Activated T-cell treated with anti-CD3 and anti-CD28 coated beads, Interleukin-2, amount 50 U/mL, for 48 hours (primary cell): ENCODE measurements around the gene C19orf44.
A peak's percentile ranks its signal among the peaks of the same experiment; 100 is the strongest.
"Not testable (repeated sequence)": the region's sequence is repeated elsewhere in the genome, so short reads cannot be mapped to it uniquely, and the experiment has no call there.

ENCODE experiments used
- DNase-seq, 2 experiments: peaks; one replicate each; pipeline ENCODE4 v3.0.0-alpha.2; 2020

Gene C19orf44

DNA sequence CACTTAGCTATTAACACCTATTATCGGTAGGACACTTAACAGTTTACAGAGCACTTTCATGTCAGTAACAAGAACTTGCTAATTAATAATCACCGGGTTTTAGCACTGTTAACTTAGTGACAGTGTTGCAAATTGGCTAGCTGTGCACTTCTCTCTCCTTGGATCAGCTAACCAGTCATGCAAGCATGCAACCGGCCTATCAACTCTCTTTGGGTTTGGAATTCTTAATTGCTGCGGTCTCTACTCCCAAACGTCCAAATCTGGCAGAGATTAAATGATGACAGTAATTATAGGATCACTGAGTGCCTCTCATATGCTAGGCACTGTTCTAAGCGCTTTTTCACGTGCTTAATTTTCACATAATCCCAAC lies 25.7 kb upstream of the C19orf44 start:
- DNase-seq, result no peak

DNA sequence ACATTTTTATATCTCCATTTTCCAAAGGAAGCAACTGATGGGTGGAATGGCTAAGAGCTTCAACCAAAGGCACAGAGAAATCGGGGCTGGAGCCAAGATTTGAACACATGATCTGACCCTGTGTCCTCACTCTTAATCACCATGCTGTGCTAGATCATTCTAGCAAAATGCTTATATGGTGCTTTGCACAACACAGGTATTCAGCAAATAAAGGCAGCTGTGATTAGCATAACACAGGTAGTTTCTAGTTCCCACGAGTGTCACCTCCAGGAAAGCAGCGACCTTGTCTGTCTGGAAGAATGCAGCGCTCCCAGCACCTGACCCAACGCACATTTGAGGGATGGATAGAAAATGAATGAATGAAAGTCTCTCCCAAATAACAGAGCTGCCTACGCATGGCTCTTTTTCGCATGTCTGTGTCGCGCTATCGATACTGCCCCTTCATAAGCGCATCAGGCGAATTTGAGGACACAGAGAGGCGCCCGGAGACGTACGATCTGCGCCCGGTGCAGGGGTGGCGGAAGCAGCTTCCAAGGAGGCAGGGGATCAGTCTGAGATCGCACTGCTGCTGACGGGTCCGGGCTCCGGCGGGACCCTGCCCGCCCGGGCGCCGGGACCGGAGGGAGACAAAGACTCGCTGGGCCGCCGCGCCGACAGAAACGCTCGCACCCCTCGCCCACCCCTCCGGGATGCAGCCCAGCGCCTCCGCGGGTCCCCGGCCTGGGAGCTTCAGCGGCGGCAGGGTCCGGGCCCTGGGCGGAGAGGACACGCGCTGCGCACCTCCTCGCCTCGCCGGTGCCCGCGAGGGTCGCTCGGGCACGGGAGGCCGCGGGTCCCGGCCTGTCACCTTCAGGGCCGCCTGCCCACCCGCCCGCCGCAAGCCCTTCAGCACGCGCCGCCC lies 25.0 kb upstream of the C19orf44 start:
- peak; percentile 50 to 60 for DNase-seq

DNA sequence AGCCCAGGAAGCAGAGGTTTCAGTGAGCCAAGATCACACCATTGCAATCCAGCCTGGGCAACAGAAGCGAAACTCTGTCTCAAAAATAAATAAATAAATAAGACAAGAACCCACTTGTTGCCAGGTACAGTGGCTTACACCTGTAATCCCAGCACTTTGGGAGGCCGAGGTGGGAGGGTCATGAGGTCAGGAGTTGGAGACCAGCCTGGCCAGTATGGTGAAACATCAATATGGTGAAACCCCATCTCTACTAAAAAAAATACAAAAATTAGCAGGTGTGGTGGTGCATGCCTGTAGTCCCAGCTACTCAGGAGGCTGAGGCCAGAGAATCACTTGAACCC lies 23.7 kb upstream of the C19orf44 start:
- not testable (repeated sequence) for DNase-seq

GRCh38 chr19:16472992-16473391 lies 23.2 kb upstream of the C19orf44 start:
- no peak for DNase-seq

- DNase-seq, result no peak
These were observed 22.3 kb upstream of the C19orf44 start for GRCh38 chr19:16473875-16474392.

- no peak for DNase-seq
These were observed 19.8 kb upstream of the C19orf44 start for GRCh38 chr19:16476401-16476800.

DNA sequence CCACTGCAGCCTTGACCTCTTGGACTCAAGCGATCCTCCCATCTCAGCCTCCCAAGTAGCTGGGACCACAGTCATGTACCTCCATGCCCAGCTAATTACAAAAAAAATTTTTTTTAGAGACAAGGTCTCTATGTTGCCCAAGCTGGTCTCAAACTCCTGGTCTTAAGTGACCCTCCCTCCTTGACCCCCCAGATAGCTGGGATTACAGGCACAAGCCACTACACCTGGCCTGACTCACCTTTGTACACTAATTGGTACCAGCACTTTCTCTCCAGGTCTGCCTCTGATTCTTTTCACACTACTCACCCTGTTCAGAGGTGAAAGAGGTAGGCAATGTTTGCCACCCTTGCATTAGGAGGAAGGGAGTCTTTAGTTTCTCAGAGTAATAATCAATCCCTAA lies 18.9 kb upstream of the C19orf44 start:
- no peak for DNase-seq

GRCh38 chr19:16482745-16483144 lies 13.4 kb upstream of the C19orf44 start:
- DNase-seq, result no peak

DNA sequence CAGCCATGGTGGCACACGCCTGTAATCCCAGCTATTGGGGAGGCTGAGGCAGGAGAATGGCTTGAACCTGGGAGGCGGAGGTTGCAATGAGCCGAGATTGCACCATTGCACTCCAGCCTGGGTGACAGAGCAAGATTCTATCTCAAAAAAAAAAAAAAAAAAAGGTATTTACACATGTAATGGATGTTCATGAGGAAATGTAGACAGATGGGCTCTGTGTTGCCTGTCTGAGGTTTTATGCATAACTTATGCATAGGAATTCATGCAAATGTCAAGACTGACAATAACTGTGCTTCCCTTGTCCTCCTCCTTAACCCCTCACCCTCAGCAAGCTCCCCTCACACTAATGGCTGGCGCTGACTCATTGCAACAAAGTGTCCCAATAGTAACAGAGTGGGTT lies 9.7 kb upstream of the C19orf44 start:
- not testable (repeated sequence) for DNase-seq

- DNase-seq, result no peak
These were observed 404 bp downstream of the C19orf44 start for GRCh38 chr19:16496613-16496983.

- DNase-seq, result no peak
These were observed 848 bp downstream of the C19orf44 start for GRCh38 chr19:16497042-16497441.

- no peak for DNase-seq
These were observed 1.6 kb downstream of the C19orf44 start for GRCh38 chr19:16497837-16498236.

DNA sequence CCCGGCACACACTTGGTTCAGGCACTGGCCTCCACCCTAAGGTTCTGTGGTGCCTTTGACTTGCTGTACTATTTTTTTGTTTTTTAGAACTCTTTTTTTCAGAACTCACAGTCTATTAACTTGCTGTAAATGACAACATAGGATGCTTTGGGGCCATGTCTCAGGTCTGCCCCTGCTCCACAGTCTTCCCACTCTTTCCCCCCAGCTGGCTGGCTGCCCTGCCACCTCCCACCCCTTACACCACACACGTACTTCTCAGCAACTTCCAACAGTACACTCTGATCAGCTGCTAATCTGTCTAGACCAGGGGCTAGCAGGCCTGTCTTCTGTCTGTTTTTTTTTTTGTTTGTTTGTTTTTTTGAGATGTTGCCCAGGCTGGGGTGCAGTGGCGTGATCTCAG lies 8.1 kb downstream of the C19orf44 start:
- DNase-seq, result no peak

DNA sequence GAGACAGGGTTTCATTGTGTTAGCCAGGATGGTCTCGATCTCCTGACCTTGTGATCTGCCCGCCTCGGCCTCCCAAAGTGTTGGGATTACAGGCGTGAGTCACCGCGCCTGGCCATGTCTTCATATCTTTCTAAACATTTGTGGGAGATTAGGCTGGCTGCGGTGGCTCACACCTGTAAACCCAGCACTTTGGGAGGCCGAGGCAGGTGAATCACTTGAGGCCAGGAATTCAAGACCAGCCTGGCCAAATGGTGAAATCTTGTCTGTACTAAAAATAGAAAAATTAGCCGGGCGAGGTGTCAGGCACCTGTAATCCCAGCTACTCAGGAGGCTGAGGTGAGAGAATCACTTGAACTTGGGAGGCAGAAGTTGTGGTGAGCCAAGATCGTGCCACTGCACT lies 10.0 kb downstream of the C19orf44 start:
- not testable (repeated sequence) for DNase-seq

GRCh38 chr19:16506961-16507360 lies 10.8 kb downstream of the C19orf44 start:
- DNase-seq, result no peak

GRCh38 chr19:16508546-16508945 lies 12.4 kb downstream of the C19orf44 start:
- no peak for DNase-seq

DNA sequence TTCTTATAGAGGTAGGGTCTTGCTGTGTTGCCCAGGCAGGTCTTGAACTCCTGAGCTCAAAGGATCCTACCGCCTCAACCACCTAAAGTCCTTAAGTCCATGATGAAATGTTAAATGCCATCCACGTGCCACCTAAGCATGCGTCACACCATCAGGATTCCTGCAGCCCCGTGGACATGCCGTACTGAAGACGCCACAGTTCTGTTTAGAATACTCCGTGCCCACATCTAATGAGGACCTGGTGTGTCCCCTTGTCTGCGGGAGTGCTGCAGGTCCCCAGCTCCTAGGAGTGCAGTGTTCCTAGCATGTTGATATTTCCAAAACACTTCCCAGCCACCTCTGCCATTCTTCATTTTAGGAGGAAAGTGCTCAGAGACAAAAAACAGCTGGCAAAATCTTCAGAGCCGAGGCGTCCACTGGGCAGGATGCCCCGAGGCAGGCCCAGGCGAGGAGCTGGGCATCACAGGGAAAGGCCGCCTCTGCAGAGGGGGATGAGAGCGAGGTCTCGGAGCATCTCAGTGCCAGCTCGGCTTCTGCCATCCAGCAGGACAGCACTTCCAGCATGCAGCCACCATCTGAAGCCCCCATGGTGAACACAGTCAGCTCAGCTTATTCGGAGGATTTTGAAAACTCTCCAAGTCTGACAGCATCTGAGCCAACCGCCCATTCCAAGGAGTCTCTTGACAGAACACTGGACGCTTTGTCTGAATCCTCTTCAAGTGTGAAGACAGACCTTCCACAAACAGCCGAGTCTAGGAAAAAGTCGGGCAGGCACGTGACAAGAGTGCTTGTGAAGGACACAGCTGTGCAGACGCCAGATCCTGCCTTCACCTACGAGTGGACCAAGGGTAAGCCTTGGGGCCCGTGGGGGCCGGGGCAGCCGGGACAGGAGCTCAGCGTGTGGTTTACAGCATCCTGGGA lies 13.2 kb downstream of the C19orf44 start:
- DNase-seq, result no peak

DNA sequence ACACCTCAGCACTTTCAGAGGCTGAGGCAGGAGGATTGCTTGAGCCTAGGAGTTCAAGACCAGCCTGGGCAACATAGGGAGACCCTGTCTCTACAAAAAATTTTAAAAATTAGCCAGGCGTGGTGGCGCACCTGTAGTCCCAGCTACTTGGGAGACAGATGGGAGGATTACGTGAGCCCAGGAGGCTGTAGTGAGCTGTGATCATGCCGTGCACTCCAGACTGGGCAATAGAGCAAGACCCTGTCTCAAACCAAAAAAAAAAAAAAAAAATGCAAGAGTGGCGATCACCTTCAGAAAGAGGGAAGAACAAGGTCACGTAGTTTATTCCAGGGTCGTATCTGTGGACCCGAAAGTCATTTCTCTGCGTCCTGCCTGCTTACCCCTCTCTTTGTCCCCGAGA lies 16.4 kb downstream of the C19orf44 start:
- not testable (repeated sequence) for DNase-seq

GRCh38 chr19:16514383-16515019 lies 18.3 kb downstream of the C19orf44 start:
- no peak for DNase-seq

- no peak for DNase-seq
These were observed 20.2 kb downstream of the C19orf44 start for GRCh38 chr19:16516381-16516780.

DNA sequence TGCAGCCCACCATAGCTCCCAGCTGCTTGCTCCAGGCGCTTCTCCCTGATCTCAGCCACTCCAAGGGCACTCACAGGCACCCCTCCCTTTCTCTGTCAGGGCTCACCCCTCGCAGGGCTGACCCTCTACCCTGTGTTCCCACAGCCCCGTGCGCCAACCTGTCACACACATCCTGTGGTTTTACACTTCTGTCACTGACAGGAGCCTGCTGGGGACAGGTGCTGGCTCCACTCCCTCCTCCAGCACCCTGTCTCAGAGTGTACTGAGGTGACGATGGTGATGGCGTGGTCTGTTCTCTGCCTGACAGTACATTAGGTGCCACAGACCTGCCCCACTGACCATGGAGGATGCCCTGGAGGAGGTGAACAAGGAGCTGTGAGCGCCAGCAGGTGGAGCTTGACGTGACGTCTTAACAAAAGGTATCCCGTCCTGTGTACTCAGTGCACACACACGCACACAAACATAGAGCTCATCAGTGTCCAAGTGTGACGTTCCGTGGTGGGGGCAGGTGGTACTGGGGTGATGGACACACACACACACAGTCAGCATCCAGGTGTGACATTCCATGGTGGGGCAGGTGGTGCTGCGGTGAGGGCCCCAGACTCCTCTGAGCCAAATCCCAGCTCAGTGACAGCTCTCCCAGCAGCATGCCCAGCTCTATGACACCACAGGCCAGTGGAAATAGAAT lies 20.9 kb downstream of the C19orf44 start:
- DNase-seq, result no peak

DNA sequence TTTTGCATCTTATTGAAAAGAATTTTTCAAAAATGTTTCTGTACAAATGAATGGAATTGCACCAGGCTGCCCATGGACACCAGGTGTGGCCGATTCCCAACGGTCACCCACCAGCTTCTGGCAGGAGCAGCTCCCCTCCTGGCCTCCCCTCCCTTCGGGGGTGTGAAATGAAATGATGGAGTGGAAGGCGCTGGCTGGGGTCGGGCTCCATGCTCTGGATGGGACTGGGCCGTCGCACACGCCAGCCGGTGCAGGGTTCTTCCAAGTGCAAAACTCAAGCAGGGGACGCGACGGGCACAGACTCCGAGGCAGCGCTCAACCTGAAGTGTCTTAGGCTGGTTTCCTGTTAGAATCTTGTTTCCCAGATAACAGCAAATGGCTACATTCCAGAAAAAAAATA lies 21.9 kb downstream of the C19orf44 start:
- no peak for DNase-seq
